IPS DF 6.9 (cell line): ENCODE data around the gene RPL28.
"Not testable (repeated sequence)": the region's sequence is repeated elsewhere in the genome, so short reads cannot be mapped to it uniquely, and the experiment has no call there.

ENCODE experiments used
- DNase-seq: peaks from one replicate; pipeline ENCODE4 v3.0.0-alpha.2; 2013; ENCODE audit warnings: low read depth, low spot score
- H3K27ac ChIP-seq: one replicate; pipeline ENCODE4 v1.5.1; 2013; ENCODE audit warnings: low read length, control low read depth
- H3K27me3 ChIP-seq: 2 replicates; pipeline ENCODE4 v1.6.1; 2013; ENCODE audit warnings: mild to moderate bottlenecking, low read length; ENCODE audit not compliant: control insufficient read depth, insufficient read depth
- H3K36me3 ChIP-seq: 2 replicates; pipeline ENCODE4 v1.6.1; 2013; ENCODE audit warnings: low read length; ENCODE audit not compliant: control insufficient read depth, insufficient read depth
- H3K4me1 ChIP-seq: 2 replicates; pipeline ENCODE4 v1.6.1; 2013; ENCODE audit warnings: low read length; ENCODE audit not compliant: control insufficient read depth, insufficient read depth
- H3K4me3 ChIP-seq: 2 replicates; pipeline ENCODE4 v1.5.1; 2013; ENCODE audit warnings: mild to moderate bottlenecking, low read length
- H3K9me3 ChIP-seq: 2 replicates; pipeline ENCODE4 v1.6.1; 2013; ENCODE audit warnings: low read length, inconsistent platforms; ENCODE audit not compliant: control insufficient read depth, insufficient read depth
- WGBS: extraction: QIAGEN DNeasy Blood & Tissue Kit; methylation state at CpG from one replicate; pipeline ENCODE4 v1.1.7; 2013; ENCODE audit warnings: mixed read lengths, missing lambda C conversion rate; ENCODE audit not compliant: insufficient read length, insufficient coverage; 5-methylcytosine and 5-hydroxymethylcytosine counted together

The RPL28 gene

GRCh38 chr19:55401390-55401789 lies 15.7 kb downstream of the RPL28 start:
- peaks cover 30% of the 10 kb centered on the region for H3K36me3 ChIP-seq
- not testable (repeated sequence) for H3K4me1 ChIP-seq, DNase-seq

GRCh38 chr19:55402509-55402908 lies 16.8 kb downstream of the RPL28 start:
- Histone ChIP-seq H3K4me1 (peaks cover 6% of the 10 kb centered on the region; the same call in 1 of the 2 replicates), H3K27ac (no peak overlapping the region), H3K4me3 (no peak overlapping the region; the same call in 1 of the 2 replicates), H3K9me3 (no peaks in the 10 kb centered on the region), H3K27me3 (no peaks in the 10 kb centered on the region), H3K36me3 (peaks cover 30% of the 10 kb centered on the region)
- no peak for DNase-seq
- WGBS: no CpG with 5 or more reads among the region's 2 CpGs

More at GRCh38 chr19:55401390-55401789, 15.7 kb downstream of the RPL28 start:
- not testable (repeated sequence) for H3K27me3 ChIP-seq, H3K4me3 ChIP-seq, H3K9me3 ChIP-seq, H3K27ac ChIP-seq
- WGBS: no CpG with 5 or more reads among the region's 28 CpGs

- no peaks in the 10 kb centered on the region for H3K27me3 ChIP-seq
- no peak overlapping the region for H3K4me3 ChIP-seq
- DNase-seq: no peak
- no peaks in the 10 kb centered on the region for H3K9me3 ChIP-seq
- H3K27ac ChIP-seq: no peak overlapping the region
- no CpG with 5 or more reads among the region's 5 CpGs for WGBS
- H3K4me1 ChIP-seq: peaks cover 9% of the 10 kb centered on the region; the same call in 1 of the 2 replicates
- peaks cover 30% of the 10 kb centered on the region for H3K36me3 ChIP-seq
Observed at GRCh38 chr19:55405638-55406037, 19.9 kb downstream of the RPL28 start.

- Histone ChIP-seq H3K4me1 (peaks cover 9% of the 10 kb centered on the region; the same call in 1 of the 2 replicates), H3K27me3 (no peaks in the 10 kb centered on the region), H3K36me3 (peaks cover 26% of the 10 kb centered on the region), H3K9me3 (no peaks in the 10 kb centered on the region), H3K4me3 (peak overlapping the region; percentile 85; the same call in 1 of the 2 replicates), H3K27ac (no peak overlapping the region)
- DNase-seq: no peak
- WGBS: no CpG with 5 or more reads among the region's 14 CpGs
Observed at GRCh38 chr19:55406091-55406825, 20.5 kb downstream of the RPL28 start.

GRCh38 chr19:55406826-55407549 lies 21.3 kb downstream of the RPL28 start:
- Histone ChIP-seq H3K4me3 (peak overlapping the region; percentile 85), H3K4me1 (peaks cover 9% of the 10 kb centered on the region; the same call in 1 of the 2 replicates), H3K27ac (no peak overlapping the region), H3K9me3 (no peaks in the 10 kb centered on the region), H3K36me3 (peaks cover 22% of the 10 kb centered on the region), H3K27me3 (no peaks in the 10 kb centered on the region)
- no peak for DNase-seq
- WGBS: no CpG with 5 or more reads among the region's 35 CpGs

- WGBS: no CpG with 5 or more reads among the region's 36 CpGs
- not testable (repeated sequence) for H3K4me1 ChIP-seq, DNase-seq, H3K27me3 ChIP-seq, H3K9me3 ChIP-seq, H3K27ac ChIP-seq
- H3K36me3 ChIP-seq: peaks cover 17% of the 10 kb centered on the region
- peak within 1 kb of the TSS; percentile 85 for H3K4me3 ChIP-seq
Observed at GRCh38 chr19:55407550-55407799, 21.7 kb downstream of the RPL28 start, which contains the start of gene UBE2S. TSS of gene UBE2S (minus strand) at chr19:55407788. CDS start at chr19:55407589, 199 bp downstream.

GRCh38 chr19:55407800-55408532 lies 22.2 kb downstream of the RPL28 start:
- Histone ChIP-seq H3K36me3 (peaks cover 12% of the 10 kb centered on the region), H3K27ac (no peak overlapping the region), H3K4me3 (peak overlapping the region; percentile 85; the same call in 1 of the 2 replicates), H3K9me3 (no peaks in the 10 kb centered on the region), H3K27me3 (no peaks in the 10 kb centered on the region), H3K4me1 (peaks cover 7% of the 10 kb centered on the region; the same call in 1 of the 2 replicates)
- no CpG with 5 or more reads among the region's 72 CpGs for WGBS
- peak; percentile 97 for DNase-seq

- no peak for DNase-seq
- no peaks in the 10 kb centered on the region for H3K9me3 ChIP-seq
- H3K4me3 ChIP-seq: no peak overlapping the region
- WGBS: no CpG with 5 or more reads among the region's 9 CpGs
- no peak overlapping the region for H3K27ac ChIP-seq
- no peaks in the 10 kb centered on the region for H3K27me3 ChIP-seq
- H3K4me1 ChIP-seq: peaks cover 7% of the 10 kb centered on the region; the same call in 1 of the 2 replicates
- H3K36me3 ChIP-seq: peaks cover 12% of the 10 kb centered on the region; the same call in 1 of the 2 replicates
Observed at GRCh38 chr19:55408533-55408872, 22.8 kb downstream of the RPL28 start.

- H3K27ac ChIP-seq, H3K27me3 ChIP-seq: not testable (repeated sequence)
Observed at GRCh38 chr19:55409179-55409578, 23.4 kb downstream of the RPL28 start.

GRCh38 chr19:55410168-55410567 lies 24.4 kb downstream of the RPL28 start:
- DNase-seq: no peak
- H3K27ac ChIP-seq: no peak overlapping the region
- peaks cover 2% of the 10 kb centered on the region; the same call in 1 of the 2 replicates for H3K36me3 ChIP-seq
- no CpG with 5 or more reads among the region's 2 CpGs for WGBS
- no peaks in the 10 kb centered on the region for H3K9me3 ChIP-seq
- no peak overlapping the region for H3K4me3 ChIP-seq
- H3K27me3 ChIP-seq: no peaks in the 10 kb centered on the region
- peaks cover 7% of the 10 kb centered on the region; the same call in 1 of the 2 replicates for H3K4me1 ChIP-seq

More at GRCh38 chr19:55409179-55409578, 23.4 kb downstream of the RPL28 start:
- no CpG with 5 or more reads among the region's 8 CpGs for WGBS
- H3K4me3 ChIP-seq, H3K36me3 ChIP-seq, H3K4me1 ChIP-seq, H3K9me3 ChIP-seq, DNase-seq: not testable (repeated sequence)
